IMR-90 (cell line): Measurements from ENCODE around the gene MND1. TPM values are rescaled to one million over a fixed set of nuclear protein-coding genes. Genes with fewer than 3 reads are reported as not detected.

Source experiments
- ATAC-seq: fragments of 200-7000 bp; cut with Tn5 transposase; 2 replicates; pipeline ENCODE4 v1.9.1; 2020; ENCODE audit warnings: low read depth, mild to moderate bottlenecking, moderate library complexity
- BruUV-seq: library from RNA; stranded (reverse); fragments of 400-500 nt; replicated peaks from 2 replicates; lab custom pipeline; 2021; lab: Mats Ljungman, UMichigan
- CTCF ChIA-PET: fragments of 300-600 bp; formaldehyde crosslinking; extraction: SDS; loops from one replicate; lab custom pipeline; 2021; ENCODE audit warnings: antibody characterized with exemption; lab: Yijun Ruan, JAX
- POLR2A ChIA-PET: fragments of 300-600 bp; sonication (Branson Sonifier 250); formaldehyde crosslinking; loops from one replicate; lab custom pipeline; 2022; ENCODE audit warnings: antibody characterized with exemption; ENCODE audit not compliant: unreplicated experiment; lab: Charles Lee
- DNase-seq: peaks from one replicate; pipeline ENCODE4 v3.0.0; 2013
- H2AFZ ChIP-seq: replicated peaks from 2 replicates; pipeline ENCODE3; 2013; ENCODE audit warnings: low read length, mild to moderate bottlenecking; ENCODE audit not compliant: poor library complexity
- H2AK5ac ChIP-seq: 2 replicates; pipeline ENCODE4 v1.6.1; 2013; ENCODE audit warnings: low read depth, low read length, inconsistent platforms
- H2AK9ac ChIP-seq: replicated peaks from 2 replicates; pipeline ENCODE3; 2013; ENCODE audit warnings: mild to moderate bottlenecking, low read depth, low read length, moderate library complexity; ENCODE audit not compliant: poor library complexity
- H2BK120ac ChIP-seq: 2 replicates; pipeline ENCODE4 v1.6.1; 2013; ENCODE audit warnings: low read depth, low read length, inconsistent platforms
- H2BK15ac ChIP-seq: 3 replicates; pipeline ENCODE4 v1.6.1; 2013; ENCODE audit warnings: low read depth, low read length, inconsistent platforms
- H2BK20ac ChIP-seq: 2 replicates; pipeline ENCODE4 v1.6.1; 2013; ENCODE audit warnings: low read depth, mild to moderate bottlenecking, inconsistent platforms, low read length, moderate library complexity
- H2BK5ac ChIP-seq: 2 replicates; pipeline ENCODE4 v1.6.1; 2013; ENCODE audit warnings: mild to moderate bottlenecking, low read depth, low read length, inconsistent platforms; ENCODE audit not compliant: poor library complexity, severe bottlenecking
- H3K14ac ChIP-seq: replicated peaks from 2 replicates; pipeline ENCODE4 v1.6.1; 2013; ENCODE audit warnings: low read depth, low read length, inconsistent platforms
- H3K18ac ChIP-seq: 2 replicates; pipeline ENCODE4 v1.6.1; 2013; ENCODE audit warnings: low read depth, low read length, control low read depth
- H3K23ac ChIP-seq: 2 replicates; pipeline ENCODE4 v1.6.1; 2013; ENCODE audit warnings: low read depth, low read length, inconsistent platforms
- H3K27ac ChIP-seq: 2 replicates; pipeline ENCODE4 v1.5.1; 2013; ENCODE audit warnings: mild to moderate bottlenecking, control low read depth, low read length; ENCODE audit not compliant: insufficient read depth
- H3K27me3 ChIP-seq: 2 replicates; pipeline ENCODE4 v1.6.1; 2013; ENCODE audit warnings: low read length; ENCODE audit not compliant: control insufficient read depth, insufficient read depth
- H3K36me3 ChIP-seq: 2 replicates; pipeline ENCODE4 v1.6.1; 2013; ENCODE audit warnings: low read length, mixed read lengths; ENCODE audit not compliant: control insufficient read depth, insufficient read depth
- H3K4ac ChIP-seq: 2 replicates; pipeline ENCODE4 v1.6.1; 2013; ENCODE audit warnings: low read depth, low read length, inconsistent platforms
- H3K4me1 ChIP-seq: 2 replicates; pipeline ENCODE4 v1.6.1; 2013; ENCODE audit warnings: low read length, mixed read lengths; ENCODE audit not compliant: control insufficient read depth, insufficient read depth
- H3K4me2 ChIP-seq: 2 replicates; pipeline ENCODE4 v1.6.1; 2013; ENCODE audit warnings: low read depth, mild to moderate bottlenecking, control low read depth, low read length, moderate library complexity
- H3K4me3 ChIP-seq: 2 replicates; pipeline ENCODE4 v1.5.1; 2013; ENCODE audit warnings: low read depth, mild to moderate bottlenecking, control low read depth, low read length, moderate library complexity; ENCODE audit not compliant: insufficient read depth
- H3K56ac ChIP-seq: 2 replicates; pipeline ENCODE4 v1.6.1; 2013; ENCODE audit warnings: low read length, inconsistent platforms; ENCODE audit not compliant: insufficient read depth; ENCODE audit errors: extremely low read depth
- H3K79me1 ChIP-seq, 2 experiments: 2 replicates each; pipeline ENCODE4 v1.6.1; 2013; ENCODE audit warnings: low read length in 2 of 2, inconsistent platforms in 1 of 2, low read depth in 1 of 2
- H3K9ac ChIP-seq: 2 replicates; pipeline ENCODE4 v1.6.1; 2013; ENCODE audit warnings: low read depth, low read length, control low read depth
- H3K9me1 ChIP-seq: 2 replicates; pipeline ENCODE4 v1.6.1; 2013; ENCODE audit warnings: low read length, inconsistent platforms; ENCODE audit not compliant: insufficient read depth
- H3K9me3 ChIP-seq: 2 replicates; pipeline ENCODE4 v1.6.1; 2013; ENCODE audit warnings: low read length; ENCODE audit not compliant: control insufficient read depth, insufficient read depth
- H4K20me1 ChIP-seq: 2 replicates; pipeline ENCODE4 v1.6.1; 2013; ENCODE audit warnings: low read length, inconsistent platforms; ENCODE audit not compliant: insufficient read depth
- H4K5ac ChIP-seq: 2 replicates; pipeline ENCODE4 v1.6.1; 2013; ENCODE audit warnings: mild to moderate bottlenecking, low read depth, low read length, control low read depth
- H4K8ac ChIP-seq, 2 experiments: 2 replicates each; pipeline ENCODE4 v1.6.1; 2013; ENCODE audit warnings: low read depth in 2 of 2, low read length in 2 of 2, control low read depth in 1 of 2, inconsistent platforms in 1 of 2
- H4K91ac ChIP-seq: 2 replicates; pipeline ENCODE4 v1.6.1; 2013; ENCODE audit warnings: low read depth, low read length, inconsistent platforms; ENCODE audit not compliant: insufficient read depth
- BHLHE40 ChIP-seq: fragments of 150-350 bp; IDR thresholded peaks from 2 replicates; pipeline ENCODE4 v1.6.1; 2016; ENCODE audit warnings: mild to moderate bottlenecking, low read depth, low read length
- MAZ ChIP-seq: IDR thresholded peaks from 2 replicates; pipeline ENCODE4 v1.6.1; 2012; ENCODE audit warnings: low read depth, mild to moderate bottlenecking, low read length, improper control_type of control experiment, moderate library complexity, borderline replicate concordance
- NFE2L2 ChIP-seq: fragments of 150-350 bp; IDR thresholded peaks from 2 replicates; pipeline ENCODE4 v1.6.1; 2016; ENCODE audit warnings: low read depth, mild to moderate bottlenecking, low read length
- RAD21 ChIP-seq: IDR thresholded peaks from 2 replicates; pipeline ENCODE4 v1.6.1; 2012; ENCODE audit warnings: low read length, improper control_type of control experiment
- RCOR1 ChIP-seq: IDR thresholded peaks from 2 replicates; pipeline ENCODE4 v1.6.1; 2012; ENCODE audit warnings: mild to moderate bottlenecking, low read length, improper control_type of control experiment; ENCODE audit not compliant: insufficient replicate concordance
- WGBS, 2 experiments: methylation state at CpG; one replicate each; pipeline versions ENCODE4 v1.1.5 to v1.1.7; 2013; ENCODE audit warnings: missing lambda C conversion rate in 2 of 2; ENCODE audit not compliant: insufficient read length in 1 of 2; ENCODE audit errors: extremely low coverage in 2 of 2; 5-methylcytosine and 5-hydroxymethylcytosine counted together
- dilution Hi-C: fragments of 300-500 bp; cut with HindIII; formaldehyde crosslinking; loops from one replicate; pipeline ENCODE4 v1.14.3; 2018; ENCODE audit warnings: low sequenced_read_pairs; ENCODE audit not compliant: unreplicated experiment
- in situ Hi-C: fragments of 300-500 bp; cut with MboI; formaldehyde crosslinking; loops from 3 replicates; pipeline ENCODE4 v1.14.3; 2019; ENCODE audit warnings: low sequenced_read_pairs, inconsistent platforms, mixed read lengths
- intact Hi-C: fragments of 100-400 bp; cut with micrococcal nuclease; formaldehyde crosslinking; loops from 2 replicates; pipeline ENCODE4 v1.10.0; 2022
- polyA plus RNA-seq, 3 experiments: library from polyadenylated mRNA; depleted of rRNA; stranded (reverse); fragments of >200 nt; gene quantifications; 2 replicates each; pipeline ENCODE4 v1.2.3, GENCODE V29; 2012; ENCODE audit warnings: low replicate concordance in 1 of 3
- total RNA-seq: library from RNA; depleted of rRNA; stranded (reverse); fragments of >200 nt; gene quantifications from 2 replicates; pipeline ENCODE4 v1.2.3, GENCODE V29; 2012

MND1 gene
- total and polyA plus RNA-seq, 2 of the 4 experiments (the other 2 are of a cell fraction): 0.36 to 3.5 TPM

DNA sequence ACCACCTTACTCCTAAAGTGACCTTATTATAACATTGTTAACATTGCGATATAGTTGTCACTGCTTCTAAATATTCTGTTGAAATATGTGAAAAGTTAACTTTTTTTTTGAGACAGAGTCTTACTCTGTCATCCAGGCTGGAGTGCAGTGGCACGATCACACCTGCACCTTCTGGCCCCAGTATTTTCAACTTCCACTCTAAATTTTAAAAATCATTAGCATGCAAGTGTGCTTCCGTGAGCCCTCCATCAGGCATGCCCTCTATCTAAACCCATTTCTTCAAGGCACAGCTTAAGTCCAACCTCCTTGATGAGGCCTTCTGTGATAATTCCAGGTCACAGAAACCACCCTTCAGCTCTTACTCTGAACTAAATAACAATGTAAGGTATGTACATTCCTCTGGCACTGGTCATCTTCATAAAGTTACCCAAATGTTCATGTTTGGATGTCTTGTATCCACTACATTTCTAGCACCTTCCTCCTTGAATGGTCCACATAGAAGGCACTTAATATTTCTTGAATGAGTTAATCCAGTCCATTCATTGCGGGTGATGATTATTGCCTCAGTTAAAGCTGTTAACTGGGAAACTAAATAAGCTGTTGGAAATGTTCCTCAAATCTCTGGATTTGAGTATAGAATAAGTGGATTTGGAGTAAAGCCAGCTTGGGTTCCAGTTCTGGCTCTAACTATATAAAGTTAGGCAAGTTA is 83.0 kb downstream of the MND1 start:
- Histone ChIP-seq H2BK20ac (no peak overlapping the region), H2BK5ac (no peak overlapping the region), H2BK120ac (no peak overlapping the region), H3K23ac (no peak overlapping the region), H4K20me1 (no peaks in the 10 kb centered on the region), H3K14ac (no peak overlapping the region), H3K27me3 (no peaks in the 10 kb centered on the region), H3K4ac (no peak overlapping the region), H2AK5ac (no peak overlapping the region), H3K9me1 (peaks cover 8% of the 10 kb centered on the region; the same call in 1 of the 2 replicates), H2AFZ (no peak overlapping the region), H3K9ac (no peak overlapping the region), H3K79me1 (no peaks in the 10 kb centered on the region), H3K56ac (no peak overlapping the region), H3K4me3 (no peak overlapping the region), H4K5ac (no peak overlapping the region), H3K18ac (no peak overlapping the region), H3K36me3 (no peaks in the 10 kb centered on the region), H3K9me3 (no peaks in the 10 kb centered on the region), H4K8ac (no peak overlapping the region), H3K4me1 (peaks cover 3% of the 10 kb centered on the region), H3K27ac (no peak overlapping the region), H3K4me2 (no peak overlapping the region), H2BK15ac (no peak overlapping the region), H2AK9ac (no peak overlapping the region), H4K91ac (no peak overlapping the region)
- no peak for TF ChIP-seq RCOR1
- TF ChIP-seq MAZ: no peak
- no peak for TF ChIP-seq RAD21
- TF ChIP-seq BHLHE40: no peak
- no peak for TF ChIP-seq NFE2L2
- intact Hi-C loops (no loop called here), dilution Hi-C loops (no loop called here), in situ Hi-C loops (no loop called here)
- ChIA-PET POLR2A (interaction anchor here (0.7 kb wide), 1 partner anchor 41 kb away, joined by 6 read pairs; no protein-coding TSS in a partner anchor), CTCF (interaction anchor here (0.6 to 0.7 kb wide), 2 partner anchors 237 to 404 kb away, joined by 3 read pairs; no protein-coding TSS in a partner anchor)
- 100% methylated on average over 1 of the region's 4 CpGs; no CpG with 5 or more reads in 1 of the 2 experiments for WGBS, 2 experiments
- BruUV-seq: no TSS peak
- ATAC-seq: peak; percentile 59; the same call in 1 of the 2 replicates
- peak; percentile 56 for DNase-seq
